OCI-LY7 (cell line): ENCODE results near the gene AQP12B.

Experiments
- EZH2phosphoT487 ChIP-seq: fragments of 200-600 bp; sonication (generic); IDR thresholded peaks from 2 replicates; pipeline ENCODE4 v1.6.1; 2018; ENCODE audit warnings: low read depth, borderline replicate concordance, mild to moderate bottlenecking, mixed run types, antibody characterized with exemption, low read length, moderate library complexity, mixed read lengths
- TF ChIP-seq, protein P1 (sequence below): fragments of 200-600 bp; sonication (generic); conservative IDR thresholded peaks from 2 replicates; pipeline ENCODE4 v1.5.1; 2014; ENCODE audit warnings: mild to moderate bottlenecking, antibody characterized with exemption, low read length, moderate library complexity, mixed read lengths

DNA sequence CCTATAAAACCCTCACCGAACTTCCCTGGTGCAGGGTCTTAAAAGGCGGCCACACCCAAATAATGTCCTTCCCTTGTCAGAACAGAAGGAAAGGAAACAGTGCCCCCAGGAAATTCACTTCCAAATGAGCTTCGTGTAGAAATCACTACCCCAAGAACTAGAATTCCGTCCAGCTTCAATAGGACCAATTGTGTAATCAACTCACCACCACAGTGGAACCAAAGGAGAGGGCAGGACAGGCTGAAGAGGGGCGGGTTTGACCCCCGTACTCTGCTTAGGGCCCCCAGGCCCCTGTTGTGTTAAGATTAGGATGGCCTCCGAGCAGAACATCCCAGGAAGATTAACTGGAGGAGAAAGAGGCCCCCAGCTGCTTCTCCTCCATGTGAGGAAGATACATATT, 33.4 kb downstream of the AQP12B start:
- TF ChIP-seq, protein P1, sequence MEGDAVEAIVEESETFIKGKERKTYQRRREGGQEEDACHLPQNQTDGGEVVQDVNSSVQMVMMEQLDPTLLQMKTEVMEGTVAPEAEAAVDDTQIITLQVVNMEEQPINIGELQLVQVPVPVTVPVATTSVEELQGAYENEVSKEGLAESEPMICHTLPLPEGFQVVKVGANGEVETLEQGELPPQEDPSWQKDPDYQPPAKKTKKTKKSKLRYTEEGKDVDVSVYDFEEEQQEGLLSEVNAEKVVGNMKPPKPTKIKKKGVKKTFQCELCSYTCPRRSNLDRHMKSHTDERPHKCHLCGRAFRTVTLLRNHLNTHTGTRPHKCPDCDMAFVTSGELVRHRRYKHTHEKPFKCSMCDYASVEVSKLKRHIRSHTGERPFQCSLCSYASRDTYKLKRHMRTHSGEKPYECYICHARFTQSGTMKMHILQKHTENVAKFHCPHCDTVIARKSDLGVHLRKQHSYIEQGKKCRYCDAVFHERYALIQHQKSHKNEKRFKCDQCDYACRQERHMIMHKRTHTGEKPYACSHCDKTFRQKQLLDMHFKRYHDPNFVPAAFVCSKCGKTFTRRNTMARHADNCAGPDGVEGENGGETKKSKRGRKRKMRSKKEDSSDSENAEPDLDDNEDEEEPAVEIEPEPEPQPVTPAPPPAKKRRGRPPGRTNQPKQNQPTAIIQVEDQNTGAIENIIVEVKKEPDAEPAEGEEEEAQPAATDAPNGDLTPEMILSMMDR = no peak
- no peak for TF ChIP-seq EZH2phosphoT487
